Calu3 (cell line): ENCODE measurements around the gene GIGYF1. TPM values are rescaled to one million over a fixed set of nuclear protein-coding genes. Genes with fewer than 3 reads are reported as not detected.

Source experiments
- BruUV-seq: library from RNA; stranded (reverse); fragments of 400-500 nt; replicated peaks from 2 replicates; lab custom pipeline; 2021; lab: Mats Ljungman, UMichigan
- CTCF ChIA-PET: fragments of 300-600 bp; sonication (Branson Sonifier 250); formaldehyde crosslinking; loops from one replicate; lab custom pipeline; 2022; ENCODE audit warnings: antibody characterized with exemption; lab: Charles Lee
- DNase-seq: peaks from one replicate; pipeline ENCODE4 v3.0.0; 2022
- H3K27ac Mint-ChIP-seq: one replicate; pipeline ENCODE4 v1.8.0; 2022; ENCODE audit warnings: mixed read lengths; ENCODE audit not compliant: unreplicated experiment
- H3K27me3 Mint-ChIP-seq: one replicate; pipeline ENCODE4 v1.8.0; 2022; ENCODE audit warnings: mixed read lengths; ENCODE audit not compliant: unreplicated experiment
- H3K36me3 Mint-ChIP-seq: one replicate; pipeline ENCODE4 v1.8.0; 2022; ENCODE audit warnings: mild to moderate bottlenecking, moderate library complexity, mixed read lengths; ENCODE audit not compliant: insufficient read depth, unreplicated experiment
- H3K4me1 Mint-ChIP-seq: one replicate; pipeline ENCODE4 v1.8.0; 2022; ENCODE audit warnings: mild to moderate bottlenecking, low read depth, mixed read lengths; ENCODE audit not compliant: unreplicated experiment
- H3K4me3 Mint-ChIP-seq: one replicate; pipeline ENCODE4 v1.8.0; 2022; ENCODE audit warnings: mild to moderate bottlenecking, low read depth, moderate library complexity, mixed read lengths; ENCODE audit not compliant: unreplicated experiment
- H3K9me3 Mint-ChIP-seq: one replicate; pipeline ENCODE4 v1.8.0; 2022; ENCODE audit warnings: low read depth, mixed read lengths; ENCODE audit not compliant: unreplicated experiment
- CTCF ChIP-seq: fragments of 200-600 bp; IDR thresholded peaks from one replicate; pipeline ENCODE4 v1.8.0; 2022; ENCODE audit warnings: antibody characterized with exemption; ENCODE audit not compliant: unreplicated experiment
- intact Hi-C: fragments of 100-400 bp; cut with micrococcal nuclease; formaldehyde crosslinking; loops from one replicate; pipeline ENCODE4 v1.10.0; 2022; ENCODE audit not compliant: unreplicated experiment
- total RNA-seq: library from RNA; stranded (reverse); gene quantifications from 2 replicates; pipeline ENCODE4 v1.2.3, GENCODE V29; 2022

GIGYF1 gene
- total RNA-seq, 1 experiment from 2014 or later, result 30.8 TPM

DNA sequence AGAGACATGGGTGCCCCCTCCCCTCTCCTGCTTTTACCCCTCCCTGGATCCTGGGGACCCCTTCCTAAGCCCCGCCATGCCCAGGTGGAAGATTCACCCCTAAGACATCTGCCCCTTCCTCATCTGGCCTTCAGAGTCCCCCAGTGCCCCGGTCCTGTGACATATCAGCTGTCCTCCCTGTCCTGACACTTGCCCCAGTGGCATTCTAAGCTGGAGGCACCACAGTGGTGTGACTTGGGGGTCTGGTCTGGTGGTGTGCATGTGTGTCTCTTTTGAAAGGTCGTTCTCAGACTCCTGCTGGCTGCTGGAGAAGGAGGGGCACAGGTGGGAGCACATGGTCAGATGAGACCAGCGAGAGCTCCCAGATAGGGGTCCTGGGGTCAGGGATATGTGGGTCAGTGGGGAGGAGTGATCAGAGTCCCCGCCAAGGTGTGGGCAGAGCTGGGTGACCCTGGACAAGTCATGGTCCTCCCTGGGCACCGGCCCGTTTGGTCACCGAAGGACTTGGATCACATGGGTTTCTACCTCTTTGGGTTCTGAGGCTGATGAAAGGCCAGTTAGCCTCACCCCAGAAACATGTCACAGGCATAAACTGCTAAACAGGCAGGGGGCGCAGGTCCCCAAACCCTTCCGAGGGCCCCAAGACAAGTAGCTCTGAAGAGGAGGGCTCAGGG is 52.1 kb downstream of the GIGYF1 start:
- no peaks in the 10 kb centered on the region for H3K36me3 Mint-ChIP-seq
- CTCF ChIA-PET, result no interaction called here
- intact Hi-C loops, result no loop called here
- DNase-seq, result no peak
- H3K4me3 Mint-ChIP-seq, result no peak overlapping the region
- peaks cover 49% of the 10 kb centered on the region for H3K27me3 Mint-ChIP-seq
- H3K27ac Mint-ChIP-seq, result no peak overlapping the region
- H3K9me3 Mint-ChIP-seq, result no peaks in the 10 kb centered on the region
- no TSS peak for BruUV-seq
- H3K4me1 Mint-ChIP-seq, result no peaks in the 10 kb centered on the region
- no peak for TF ChIP-seq CTCF

DNA sequence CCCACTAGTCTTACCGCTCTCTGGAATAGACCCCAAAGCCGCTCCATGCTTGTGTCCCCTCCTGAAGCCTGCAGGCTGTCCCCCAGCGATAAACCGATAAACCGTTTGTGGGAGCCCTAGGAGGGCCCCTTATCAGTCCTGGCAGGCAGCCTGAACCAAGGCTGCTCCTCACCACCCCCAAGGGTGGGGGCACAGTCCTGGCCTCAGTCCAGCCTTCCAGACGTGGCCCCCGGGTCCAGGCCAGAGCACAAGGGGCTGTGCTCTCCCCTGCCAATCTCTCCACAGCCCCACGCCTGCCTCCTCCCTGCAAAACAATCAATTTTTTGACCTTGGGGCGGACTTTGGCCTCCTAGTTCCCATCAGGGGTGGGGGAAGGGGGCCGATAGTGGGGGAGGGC is 52.6 kb downstream of the GIGYF1 start, which contains the start of gene TFR2:
TFR2 (minus strand) TSS at position 90 of the 397 bp plus-strand sequence; CDS start at position 47, 43 bp downstream.
- no peak for DNase-seq
- Mint-ChIP-seq H3K27ac (no peak within 1 kb of the TSS), H3K36me3 (no peaks in the 10 kb centered on the region), H3K27me3 (peaks cover 46% of the 10 kb centered on the region), H3K4me3 (no peak within 1 kb of the TSS), H3K4me1 (no peaks in the 10 kb centered on the region), H3K9me3 (no peaks in the 10 kb centered on the region)
- BruUV-seq, result no TSS peak
- CTCF ChIA-PET, result no interaction called here
- no peak for TF ChIP-seq CTCF
- intact Hi-C loops, result no loop called here

DNA sequence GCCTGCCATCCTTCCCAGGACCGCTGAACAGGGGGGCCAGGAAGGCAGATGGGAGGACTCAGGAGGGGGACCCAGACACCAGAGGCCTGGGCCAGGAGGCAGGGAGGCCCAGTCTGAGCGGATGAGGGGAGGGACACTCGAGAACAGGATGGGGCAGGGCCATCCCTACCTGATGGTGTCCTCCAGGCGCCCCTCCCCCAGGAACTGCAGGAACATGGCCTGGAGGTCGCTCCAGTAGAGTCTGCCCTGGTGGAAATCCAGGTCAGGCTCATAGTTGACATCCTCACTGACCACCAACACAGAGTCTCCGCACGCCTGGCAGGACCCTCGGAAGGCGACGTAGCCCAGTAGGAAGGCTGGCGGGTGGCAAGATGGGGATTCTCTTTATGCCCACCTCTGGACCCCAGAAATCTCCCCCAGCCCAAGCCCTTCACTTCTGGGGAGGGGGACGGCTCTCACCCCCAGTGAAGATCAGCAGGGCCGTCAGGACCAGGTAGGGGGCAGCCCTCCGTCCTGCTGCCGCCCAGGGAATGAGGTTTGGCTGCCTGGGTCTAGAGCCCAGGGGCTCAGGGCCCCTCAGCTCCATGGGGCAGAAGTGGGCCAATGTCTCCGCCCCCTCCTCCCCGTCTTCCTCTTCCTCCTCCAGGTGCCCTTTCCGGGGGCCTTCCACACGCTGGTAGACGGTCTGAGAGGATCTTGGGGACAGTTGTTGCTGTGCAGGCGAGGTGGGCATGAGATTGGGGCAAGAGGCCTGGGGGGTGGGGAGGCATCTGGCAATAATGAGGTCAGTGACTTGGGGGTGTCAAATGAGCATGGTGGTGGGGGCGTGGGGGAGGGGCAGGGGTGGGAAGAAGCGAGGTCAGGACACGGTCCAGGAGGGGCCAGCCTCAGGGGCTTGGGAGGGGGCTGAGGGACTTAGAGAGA is 53.3 kb downstream of the GIGYF1 start:
- TF ChIP-seq CTCF, result no peak
- no peaks in the 10 kb centered on the region for H3K4me1 Mint-ChIP-seq
- no peaks in the 10 kb centered on the region for H3K36me3 Mint-ChIP-seq
- peaks cover 39% of the 10 kb centered on the region for H3K27me3 Mint-ChIP-seq
- intact Hi-C loops, result no loop called here
- BruUV-seq, result no TSS peak
- DNase-seq, result no peak
- no peaks in the 10 kb centered on the region for H3K9me3 Mint-ChIP-seq
- no peak overlapping the region for H3K4me3 Mint-ChIP-seq
- no peak overlapping the region for H3K27ac Mint-ChIP-seq
- CTCF ChIA-PET, result no interaction called here

- H3K4me1 Mint-ChIP-seq, result no peaks in the 10 kb centered on the region
- peaks cover 32% of the 10 kb centered on the region for H3K27me3 Mint-ChIP-seq
- DNase-seq, result no peak
- no peaks in the 10 kb centered on the region for H3K36me3 Mint-ChIP-seq
- no peaks in the 10 kb centered on the region for H3K9me3 Mint-ChIP-seq
- no TSS peak for BruUV-seq
- H3K27ac Mint-ChIP-seq, result no peak overlapping the region
- CTCF ChIA-PET, result no interaction called here
- intact Hi-C loops, result no loop called here
- H3K4me3 Mint-ChIP-seq, result no peak overlapping the region
- TF ChIP-seq CTCF, result no peak
These were observed 54.0 kb downstream of the GIGYF1 start for GRCh38 chr7:100639995-100640516.
